CD4-positive, alpha-beta memory T cell (primary cell): Measurements from ENCODE around the gene RTN3. TPM values are rescaled to one million over a fixed set of nuclear protein-coding genes. Genes with fewer than 3 reads are reported as not detected.

Experiments
- CTCF ChIA-PET: fragments of 350-600 bp; sonication (Branson Sonifier 250); formaldehyde crosslinking; loops from one replicate; lab custom pipeline; 2021; ENCODE audit warnings: inconsistent platforms; ENCODE audit not compliant: partially characterized antibody; lab: Charles Lee
- POLR2A ChIA-PET: fragments of 350-600 bp; sonication (Branson Sonifier 250); formaldehyde crosslinking; loops from one replicate; lab custom pipeline; 2021; ENCODE audit not compliant: partially characterized antibody; lab: Charles Lee
- DNase-seq, 5 donors: peaks; one replicate each; pipeline versions ENCODE4 v3.0.0 to v3.0.0-alpha.2; 2020 to 2022; ENCODE audit warnings: mixed read lengths in 1 of 5
- H3K27ac ChIP-seq: one replicate; pipeline ENCODE4 v1.7.0; 2013; ENCODE audit warnings: low read depth, low read length
- H3K27me3 ChIP-seq: 2 replicates; pipeline ENCODE4 v1.7.0; 2013; ENCODE audit warnings: mild to moderate bottlenecking, low read length, moderate library complexity; ENCODE audit not compliant: insufficient read depth
- H3K36me3 ChIP-seq: 2 replicates; pipeline ENCODE4 v1.7.0; 2013; ENCODE audit warnings: mild to moderate bottlenecking, low read length, moderate library complexity; ENCODE audit not compliant: insufficient read depth
- H3K4me1 ChIP-seq: 2 replicates; pipeline ENCODE4 v1.7.0; 2013; ENCODE audit warnings: mild to moderate bottlenecking, low read length, moderate library complexity; ENCODE audit not compliant: insufficient read depth
- H3K4me3 ChIP-seq, 2 donors: one replicate each; pipeline ENCODE4 v1.7.0; 2013; ENCODE audit warnings: low read length in 2 of 2, mild to moderate bottlenecking in 1 of 2
- H3K9me3 ChIP-seq, 2 donors: one replicate each; pipeline ENCODE4 v1.7.0; 2013; ENCODE audit warnings: low read length in 2 of 2, control low read depth in 1 of 2; ENCODE audit not compliant: control insufficient read depth in 1 of 2
- H3K27ac Mint-ChIP-seq, 7 donors: one replicate each; pipeline ENCODE4 v1.8.0; 2020 to 2021; ENCODE audit warnings: mixed read lengths in 7 of 7, mild to moderate bottlenecking in 6 of 7, inconsistent platforms in 3 of 7, moderate library complexity in 3 of 7
- H3K27me3 Mint-ChIP-seq, 2 donors: one replicate each; pipeline ENCODE4 v1.8.0; 2020 to 2021; ENCODE audit warnings: mixed read lengths in 2 of 2
- H3K36me3 Mint-ChIP-seq, 2 donors: one replicate each; pipeline ENCODE4 v1.8.0; 2020 to 2021; ENCODE audit warnings: mixed read lengths in 2 of 2, inconsistent platforms in 1 of 2, mild to moderate bottlenecking in 1 of 2
- H3K4me1 Mint-ChIP-seq, 4 donors: one replicate each; pipeline ENCODE4 v1.8.0; 2020 to 2021; ENCODE audit warnings: mixed read lengths in 4 of 4, mild to moderate bottlenecking in 1 of 4
- H3K4me3 Mint-ChIP-seq, 8 donors: one replicate each; pipeline ENCODE4 v1.8.0; 2020 to 2021; ENCODE audit warnings: mixed read lengths in 8 of 8, mild to moderate bottlenecking in 7 of 8, moderate library complexity in 6 of 8, inconsistent platforms in 3 of 8
- H3K9me3 Mint-ChIP-seq, 8 donors: one replicate each; pipeline ENCODE4 v1.8.0; 2020 to 2021; ENCODE audit warnings: mixed read lengths in 8 of 8, mild to moderate bottlenecking in 5 of 8, inconsistent platforms in 3 of 8, moderate library complexity in 1 of 8
- intact Hi-C: fragments of 100-400 bp; cut with micrococcal nuclease; formaldehyde crosslinking; loops from one replicate; pipeline ENCODE4 v1.15.1; 2023
- polyA plus RNA-seq, 2 donors: library from polyadenylated mRNA; unstranded; fragments of 300-500 nt; fragmentation: Illumina TruSeq; gene quantifications; one replicate each; pipeline ENCODE4 v1.2.3, GENCODE V29; 2021
- total RNA-seq, 2 experiments: library from RNA; stranded (reverse); gene quantifications; one replicate each; pipeline ENCODE4 v1.2.3, GENCODE V29; 2021

Gene RTN3
- total and polyA plus RNA-seq, 4 experiments from 2014 or later = 41.7 to 72.9 (median 42.8) TPM

GRCh38 chr11:63749624-63750023 lies 68.3 kb downstream of the RTN3 start:
- Mint-ChIP-seq H3K4me3 (no peak overlapping the region), H3K9me3 (no peaks in the 10 kb centered on the region), H3K36me3 (peaks cover 17 to 37% of the 10 kb centered on the region in 2 donors), H3K27ac (no peak overlapping the region), H3K4me1 (peaks cover 0 to 3% (median 0%) of the 10 kb centered on the region in 4 donors), H3K27me3 (no peaks in the 10 kb centered on the region)
- H3K4me1 ChIP-seq = no peaks in the 10 kb centered on the region
- intact Hi-C loops = no loop called here
- ChIA-PET POLR2A (no interaction called here), CTCF (interaction anchor here (1.7 kb wide), 1 partner anchor 11 kb away, joined by 6 read pairs; no protein-coding TSS in a partner anchor)
- H3K27ac ChIP-seq = no peak overlapping the region
- no peaks in the 10 kb centered on the region for H3K36me3 ChIP-seq
- no peak overlapping the region for H3K4me3 ChIP-seq
- no peaks in the 10 kb centered on the region for H3K9me3 ChIP-seq
- no peak for DNase-seq
- H3K27me3 ChIP-seq = no peaks in the 10 kb centered on the region

- Histone ChIP-seq H3K36me3 (no peaks in the 10 kb centered on the region), H3K4me3 (no peak overlapping the region), H3K27me3 (no peaks in the 10 kb centered on the region), H3K27ac (no peak overlapping the region), H3K9me3 (no peaks in the 10 kb centered on the region), H3K4me1 (no peaks in the 10 kb centered on the region)
- no peaks in the 10 kb centered on the region for H3K27me3 Mint-ChIP-seq
- no peaks in the 10 kb centered on the region for H3K4me1 Mint-ChIP-seq
- DNase-seq = no peak
- H3K36me3 Mint-ChIP-seq = peaks cover 13 to 36% of the 10 kb centered on the region in 2 donors
- H3K27ac Mint-ChIP-seq = no peak overlapping the region
- POLR2A ChIA-PET = no interaction called here
- no peaks in the 10 kb centered on the region for H3K9me3 Mint-ChIP-seq
- CTCF ChIA-PET = no interaction called here
- H3K4me3 Mint-ChIP-seq = no peak overlapping the region
- intact Hi-C loops = no loop called here
Observed at GRCh38 chr11:63756919-63757761, 75.8 kb downstream of the RTN3 start.

- no peak overlapping the region for H3K27ac ChIP-seq
- no peaks in the 10 kb centered on the region for H3K36me3 ChIP-seq
- Mint-ChIP-seq H3K27me3 (no peaks in the 10 kb centered on the region), H3K36me3 (peaks cover 5 to 15% of the 10 kb centered on the region in 2 donors), H3K9me3 (no peaks in the 10 kb centered on the region), H3K4me1 (no peaks in the 10 kb centered on the region), H3K27ac (peak overlapping the region in 1 of 7 donors; percentile 57), H3K4me3 (no peak overlapping the region)
- no peaks in the 10 kb centered on the region for H3K9me3 ChIP-seq
- H3K4me3 ChIP-seq = no peak overlapping the region
- intact Hi-C loops = no loop called here
- ChIA-PET POLR2A (no interaction called here), CTCF (interaction anchor here (0.5 to 1.6 kb wide), 2 partner anchors 68 to 122 kb away, joined by 3 to 4 read pairs; no protein-coding TSS in a partner anchor)
- no peaks in the 10 kb centered on the region for H3K4me1 ChIP-seq
- no peak for DNase-seq
- H3K27me3 ChIP-seq = no peaks in the 10 kb centered on the region
Observed at GRCh38 chr11:63760487-63761079, 79.3 kb downstream of the RTN3 start.

GRCh38 chr11:63761188-63761587 lies 79.9 kb downstream of the RTN3 start:
- Histone ChIP-seq H3K4me3 (no peak overlapping the region), H3K36me3 (no peaks in the 10 kb centered on the region), H3K27ac (no peak overlapping the region), H3K4me1 (no peaks in the 10 kb centered on the region), H3K9me3 (no peaks in the 10 kb centered on the region), H3K27me3 (no peaks in the 10 kb centered on the region)
- Mint-ChIP-seq H3K27me3 (no peaks in the 10 kb centered on the region), H3K4me3 (no peak overlapping the region), H3K4me1 (peaks cover 0 to under 1% (median 0%) of the 10 kb centered on the region in 4 donors), H3K36me3 (peaks cover 5 to 13% of the 10 kb centered on the region in 2 donors), H3K27ac (peak overlapping the region in 1 of 7 donors; percentile 29), H3K9me3 (no peaks in the 10 kb centered on the region)
- intact Hi-C loops = no loop called here
- CTCF ChIA-PET = interaction anchor here (0.5 to 1.6 kb wide), 2 partner anchors 67 to 122 kb away, joined by 3 to 4 read pairs; no protein-coding TSS in a partner anchor
- DNase-seq = no peak
- POLR2A ChIA-PET = no interaction called here

GRCh38 chr11:63761931-63762653 lies 80.8 kb downstream of the RTN3 start:
- H3K27me3 ChIP-seq = no peaks in the 10 kb centered on the region
- H3K4me1 ChIP-seq = peaks cover under 1% of the 10 kb centered on the region
- Mint-ChIP-seq H3K4me1 (peaks cover 0 to 4% (median under 1%) of the 10 kb centered on the region in 4 donors), H3K27me3 (no peaks in the 10 kb centered on the region), H3K4me3 (no peak overlapping the region), H3K36me3 (peaks cover 2 to 10% of the 10 kb centered on the region in 2 donors), H3K9me3 (no peaks in the 10 kb centered on the region), H3K27ac (no peak overlapping the region)
- ChIA-PET CTCF (interaction anchor here (0.6 kb wide), 1 partner anchor 184 kb away, joined by 3 read pairs; no protein-coding TSS in a partner anchor), POLR2A (no interaction called here)
- intact Hi-C loops = no loop called here
- H3K36me3 ChIP-seq = no peaks in the 10 kb centered on the region
- no peak overlapping the region for H3K27ac ChIP-seq
- no peak for DNase-seq
- no peak overlapping the region for H3K4me3 ChIP-seq
- H3K9me3 ChIP-seq = no peaks in the 10 kb centered on the region

GRCh38 chr11:63762654-63763495 lies 81.6 kb downstream of the RTN3 start:
- Mint-ChIP-seq H3K4me1 (peaks cover 2 to 12% (median 6%) of the 10 kb centered on the region in 4 donors), H3K27me3 (peaks cover 0 to 5% of the 10 kb centered on the region in 2 donors), H3K4me3 (no peak overlapping the region), H3K36me3 (peaks cover 0 to 13% of the 10 kb centered on the region in 2 donors), H3K27ac (no peak overlapping the region), H3K9me3 (peaks cover 0 to 2% (median 0%) of the 10 kb centered on the region in 8 donors)
- intact Hi-C loops = no loop called here
- peaks cover 5% of the 10 kb centered on the region for H3K4me1 ChIP-seq
- H3K4me3 ChIP-seq = no peak overlapping the region
- no peak for DNase-seq
- CTCF ChIA-PET = interaction anchor here (0.6 kb wide), 1 partner anchor 183 kb away, joined by 3 read pairs; no protein-coding TSS in a partner anchor
- H3K27me3 ChIP-seq = no peaks in the 10 kb centered on the region
- H3K27ac ChIP-seq = no peak overlapping the region
- H3K36me3 ChIP-seq = no peaks in the 10 kb centered on the region
- no peaks in the 10 kb centered on the region for H3K9me3 ChIP-seq
- POLR2A ChIA-PET = no interaction called here
